Measurements from ENCODE around the gene MACO1. TPM values are rescaled to one million over a fixed set of nuclear protein-coding genes. Genes with fewer than 3 reads are reported as not detected.

The MACO1 gene
- total and polyA plus RNA-seq, 9 of the 15 experiments (the other 6 are each of a cell fraction or from before 2014, with no cell fraction given) = 4.6 to 28.4 (median 21.7) TPM

- no peak for TF ChIP-seq NCOA4 (IDR thresholded peaks at IDR 0.05; ENCODE audit: partially characterized antibody)
- TF ChIP-seq, protein P1, sequence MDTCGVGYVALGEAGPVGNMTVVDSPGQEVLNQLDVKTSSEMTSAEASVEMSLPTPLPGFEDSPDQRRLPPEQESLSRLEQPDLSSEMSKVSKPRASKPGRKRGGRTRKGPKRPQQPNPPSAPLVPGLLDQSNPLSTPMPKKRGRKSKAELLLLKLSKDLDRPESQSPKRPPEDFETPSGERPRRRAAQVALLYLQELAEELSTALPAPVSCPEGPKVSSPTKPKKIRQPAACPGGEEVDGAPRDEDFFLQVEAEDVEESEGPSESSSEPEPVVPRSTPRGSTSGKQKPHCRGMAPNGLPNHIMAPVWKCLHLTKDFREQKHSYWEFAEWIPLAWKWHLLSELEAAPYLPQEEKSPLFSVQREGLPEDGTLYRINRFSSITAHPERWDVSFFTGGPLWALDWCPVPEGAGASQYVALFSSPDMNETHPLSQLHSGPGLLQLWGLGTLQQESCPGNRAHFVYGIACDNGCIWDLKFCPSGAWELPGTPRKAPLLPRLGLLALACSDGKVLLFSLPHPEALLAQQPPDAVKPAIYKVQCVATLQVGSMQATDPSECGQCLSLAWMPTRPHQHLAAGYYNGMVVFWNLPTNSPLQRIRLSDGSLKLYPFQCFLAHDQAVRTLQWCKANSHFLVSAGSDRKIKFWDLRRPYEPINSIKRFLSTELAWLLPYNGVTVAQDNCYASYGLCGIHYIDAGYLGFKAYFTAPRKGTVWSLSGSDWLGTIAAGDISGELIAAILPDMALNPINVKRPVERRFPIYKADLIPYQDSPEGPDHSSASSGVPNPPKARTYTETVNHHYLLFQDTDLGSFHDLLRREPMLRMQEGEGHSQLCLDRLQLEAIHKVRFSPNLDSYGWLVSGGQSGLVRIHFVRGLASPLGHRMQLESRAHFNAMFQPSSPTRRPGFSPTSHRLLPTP (IDR thresholded peaks at IDR 0.05; ENCODE audit: borderline replicate concordance, extremely low read depth, insufficient read length) = no peak
- TF ChIP-seq TBL1XR1 (IDR thresholded peaks at IDR 0.05; ENCODE audit: low read length in 2 of 2) = no peak
- TF ChIP-seq FOXA3 (CRISPR knock-in tag; conservative IDR thresholded peaks at IDR 0.05 in 1 of 2, IDR thresholded peaks at IDR 0.05 in 1 of 2) = no peak
- TF ChIP-seq, protein P2, sequence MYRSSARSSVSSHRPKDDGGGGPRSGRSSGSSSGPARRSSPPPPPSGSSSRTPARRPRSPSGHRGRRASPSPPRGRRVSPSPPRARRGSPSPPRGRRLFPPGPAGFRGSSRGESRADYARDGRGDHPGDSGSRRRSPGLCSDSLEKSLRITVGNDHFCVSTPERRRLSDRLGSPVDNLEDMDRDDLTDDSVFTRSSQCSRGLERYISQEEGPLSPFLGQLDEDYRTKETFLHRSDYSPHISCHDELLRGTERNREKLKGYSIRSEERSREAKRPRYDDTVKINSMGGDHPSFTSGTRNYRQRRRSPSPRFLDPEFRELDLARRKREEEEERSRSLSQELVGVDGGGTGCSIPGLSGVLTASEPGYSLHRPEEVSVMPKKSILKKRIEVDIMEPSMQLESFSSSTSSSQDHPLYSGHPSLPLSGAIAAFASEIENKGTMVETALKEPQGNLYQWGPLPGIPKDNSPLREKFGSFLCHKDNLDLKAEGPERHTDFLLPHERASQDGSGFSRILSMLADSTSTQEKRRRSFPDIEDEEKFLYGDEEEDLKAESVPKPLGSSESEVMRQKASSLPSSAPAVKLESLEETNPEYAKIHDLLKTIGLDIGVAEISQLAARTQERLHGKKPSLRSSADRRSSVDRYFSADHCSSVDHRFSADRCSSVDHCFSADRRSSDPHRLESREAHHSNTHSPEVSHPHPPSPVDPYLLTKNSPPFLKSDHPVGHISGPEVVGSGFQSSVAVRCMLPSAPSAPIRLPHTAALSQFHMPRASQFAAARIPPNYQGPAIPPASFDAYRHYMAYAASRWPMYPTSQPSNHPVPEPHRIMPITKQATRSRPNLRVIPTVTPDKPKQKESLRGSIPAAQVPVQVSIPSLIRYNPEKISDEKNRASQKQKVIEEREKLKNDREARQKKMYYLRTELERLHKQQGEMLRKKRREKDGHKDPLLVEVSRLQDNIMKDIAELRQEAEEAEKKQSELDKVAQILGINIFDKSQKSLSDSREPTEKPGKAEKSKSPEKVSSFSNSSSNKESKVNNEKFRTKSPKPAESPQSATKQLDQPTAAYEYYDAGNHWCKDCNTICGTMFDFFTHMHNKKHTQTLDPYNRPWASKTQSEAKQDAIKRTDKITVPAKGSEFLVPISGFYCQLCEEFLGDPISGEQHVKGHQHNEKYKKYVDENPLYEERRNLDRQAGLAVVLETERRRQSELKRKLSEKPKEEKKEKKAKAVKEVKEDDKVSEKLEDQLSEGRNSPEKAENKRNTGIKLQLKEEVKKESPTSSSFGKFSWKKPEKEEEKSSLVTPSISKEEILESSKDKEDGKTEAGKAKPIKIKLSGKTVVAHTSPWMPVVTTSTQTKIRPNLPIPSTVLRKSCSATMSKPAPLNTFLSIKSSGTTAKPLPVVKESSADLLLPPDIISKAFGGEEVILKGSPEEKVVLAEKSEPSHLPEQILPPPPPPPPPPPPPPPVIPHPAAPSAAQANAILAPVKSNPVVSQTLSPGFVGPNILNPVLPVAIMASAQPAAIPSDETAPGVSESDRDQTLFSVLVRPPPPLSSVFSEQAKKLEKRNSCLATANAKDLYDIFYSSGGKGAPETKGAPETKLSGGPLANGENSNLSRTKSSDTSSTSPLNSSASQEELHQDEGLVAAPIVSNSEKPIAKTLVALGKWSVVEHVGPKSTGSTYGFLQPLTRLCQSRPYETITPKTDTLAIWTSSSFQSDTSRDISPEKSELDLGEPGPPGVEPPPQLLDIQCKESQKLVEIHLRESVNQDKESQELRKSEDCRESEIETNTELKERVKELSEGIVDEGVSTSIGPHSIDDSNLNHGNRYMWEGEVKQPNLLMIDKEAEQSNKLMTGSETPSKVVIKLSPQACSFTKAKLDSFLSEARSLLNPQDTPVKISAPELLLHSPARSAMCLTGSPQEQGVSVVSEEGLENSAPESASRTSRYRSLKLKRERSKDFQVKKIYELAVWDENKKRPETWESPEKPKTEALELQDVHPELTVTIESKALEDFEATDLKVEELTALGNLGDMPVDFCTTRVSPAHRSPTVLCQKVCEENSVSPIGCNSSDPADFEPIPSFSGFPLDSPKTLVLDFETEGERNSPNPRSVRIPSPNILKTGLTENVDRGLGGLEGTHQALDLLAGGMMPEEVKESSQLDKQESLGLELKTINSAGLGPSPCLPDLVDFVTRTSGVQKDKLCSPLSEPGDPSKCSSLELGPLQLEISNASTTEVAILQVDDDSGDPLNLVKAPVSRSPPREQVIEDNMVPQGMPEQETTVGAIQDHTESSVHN (IDR thresholded peaks at IDR 0.05; ENCODE audit: borderline replicate concordance in 1 of 2, low read depth in 1 of 2) = 0 out of 4 replicates have a peak, but pooled peaks of 1 of the 2 experiments have one; percentile 15
- peak; percentile 86 for TF ChIP-seq CEBPB (tag; IDR thresholded peaks at IDR 0.05)
- TF ChIP-seq, protein P3, sequence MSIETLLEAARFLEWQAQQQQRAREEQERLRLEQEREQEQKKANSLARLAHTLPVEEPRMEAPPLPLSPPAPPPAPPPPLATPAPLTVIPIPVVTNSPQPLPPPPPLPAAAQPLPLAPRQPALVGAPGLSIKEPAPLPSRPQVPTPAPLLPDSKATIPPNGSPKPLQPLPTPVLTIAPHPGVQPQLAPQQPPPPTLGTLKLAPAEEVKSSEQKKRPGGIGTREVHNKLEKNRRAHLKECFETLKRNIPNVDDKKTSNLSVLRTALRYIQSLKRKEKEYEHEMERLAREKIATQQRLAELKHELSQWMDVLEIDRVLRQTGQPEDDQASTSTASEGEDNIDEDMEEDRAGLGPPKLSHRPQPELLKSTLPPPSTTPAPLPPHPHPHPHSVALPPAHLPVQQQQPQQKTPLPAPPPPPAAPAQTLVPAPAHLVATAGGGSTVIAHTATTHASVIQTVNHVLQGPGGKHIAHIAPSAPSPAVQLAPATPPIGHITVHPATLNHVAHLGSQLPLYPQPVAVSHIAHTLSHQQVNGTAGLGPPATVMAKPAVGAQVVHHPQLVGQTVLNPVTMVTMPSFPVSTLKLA (conservative IDR thresholded peaks at IDR 0.05) = 0 out of 4 replicates have a peak, but pooled peaks of 1 of the 2 experiments have one; percentile 18
- no peak for TF ChIP-seq ZC3H11A (IDR thresholded peaks at IDR 0.05; ENCODE audit: low read depth, low read length)
- TF ChIP-seq ZNF140 (CRISPR knock-in tag; IDR thresholded peaks at IDR 0.05) = no peak
- TF ChIP-seq SMARCB1 (IDR thresholded peaks at IDR 0.05; ENCODE audit: insufficient read length, low read depth) = no peak
- no peak for TF ChIP-seq PPARD (CRISPR knock-in tag; IDR thresholded peaks at IDR 0.05)
Observed at GRCh38 chr1:25435397-25436108, 4.9 kb downstream of the MACO1 start (continued).

All from K562 (cell line).